Bronchial epithelial cell (primary cell): ENCODE results near the gene CLK4. TPM values are rescaled to one million over a fixed set of nuclear protein-coding genes. Genes with fewer than 3 reads are reported as not detected.

ENCODE experiments used
- DNase-seq: peaks from one replicate; pipeline ENCODE4 v3.0.0-alpha.2; 2010; ENCODE audit warnings: low read depth
- FAIRE-seq: peaks from 2 replicates; lab custom pipeline; 2011; peaks lifted over from hg19 to GRCh38; lab: Jason Lieb, UNC
- H3K27me3 ChIP-seq: 2 replicates; pipeline ENCODE4 v1.5.1; 2011; ENCODE audit warnings: low read length; ENCODE audit not compliant: control insufficient read depth, insufficient read depth
- H3K36me3 ChIP-seq: 2 replicates; pipeline ENCODE4 v1.5.1; 2011; ENCODE audit warnings: low read length; ENCODE audit not compliant: control insufficient read depth, insufficient read depth
- H3K4me3 ChIP-seq: 2 replicates; pipeline ENCODE4 v1.5.1; 2011; ENCODE audit warnings: mild to moderate bottlenecking, low read depth, low read length, control low read depth
- total RNA-seq: library from RNA; depleted of rRNA; stranded (reverse); fragments of >200 nt; gene quantifications from 2 replicates; pipeline ENCODE4 v1.2.1, GENCODE V29; 2014
- TF ChIP-seq, protein P1 (sequence below): IDR thresholded peaks from 2 replicates; pipeline ENCODE4 v1.5.1; 2011; ENCODE audit warnings: mild to moderate bottlenecking, moderate library complexity, low read length, control low read depth, inconsistent platforms; ENCODE audit not compliant: insufficient read depth, severe bottlenecking

CLK4 gene
- total RNA-seq, 1 donor from 2014 or later = 17.4 TPM

DNA sequence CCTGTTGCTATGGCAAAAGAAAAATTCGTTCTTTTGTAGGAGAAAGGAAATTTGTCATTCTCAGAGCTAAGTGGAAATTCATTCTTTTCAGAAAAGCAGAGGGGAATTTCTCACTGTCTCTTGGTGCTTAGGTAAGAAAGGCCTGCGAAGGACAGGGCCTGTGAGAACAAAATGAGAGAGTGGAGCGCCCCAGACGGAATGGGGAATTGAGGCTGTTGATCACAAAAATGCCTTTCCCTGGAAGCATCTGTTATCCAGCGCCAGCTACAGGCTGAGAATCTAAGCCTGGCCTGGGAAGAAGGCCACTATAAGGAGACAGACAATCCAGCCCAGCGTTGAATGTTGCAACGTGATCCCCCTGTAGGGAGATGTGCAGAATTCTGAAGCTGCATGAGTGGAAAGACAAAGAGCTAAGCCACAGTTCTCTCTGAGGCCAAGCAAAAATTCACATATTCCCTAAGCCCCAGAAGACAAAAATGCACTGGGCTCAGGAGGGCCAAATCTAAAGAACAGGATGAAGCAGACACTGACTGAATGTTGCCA, 44.8 kb upstream of the CLK4 start:
- no peaks in the 10 kb centered on the region for H3K36me3 ChIP-seq
- DNase-seq (no peak), FAIRE-seq (no peak)
- TF ChIP-seq, protein P1, sequence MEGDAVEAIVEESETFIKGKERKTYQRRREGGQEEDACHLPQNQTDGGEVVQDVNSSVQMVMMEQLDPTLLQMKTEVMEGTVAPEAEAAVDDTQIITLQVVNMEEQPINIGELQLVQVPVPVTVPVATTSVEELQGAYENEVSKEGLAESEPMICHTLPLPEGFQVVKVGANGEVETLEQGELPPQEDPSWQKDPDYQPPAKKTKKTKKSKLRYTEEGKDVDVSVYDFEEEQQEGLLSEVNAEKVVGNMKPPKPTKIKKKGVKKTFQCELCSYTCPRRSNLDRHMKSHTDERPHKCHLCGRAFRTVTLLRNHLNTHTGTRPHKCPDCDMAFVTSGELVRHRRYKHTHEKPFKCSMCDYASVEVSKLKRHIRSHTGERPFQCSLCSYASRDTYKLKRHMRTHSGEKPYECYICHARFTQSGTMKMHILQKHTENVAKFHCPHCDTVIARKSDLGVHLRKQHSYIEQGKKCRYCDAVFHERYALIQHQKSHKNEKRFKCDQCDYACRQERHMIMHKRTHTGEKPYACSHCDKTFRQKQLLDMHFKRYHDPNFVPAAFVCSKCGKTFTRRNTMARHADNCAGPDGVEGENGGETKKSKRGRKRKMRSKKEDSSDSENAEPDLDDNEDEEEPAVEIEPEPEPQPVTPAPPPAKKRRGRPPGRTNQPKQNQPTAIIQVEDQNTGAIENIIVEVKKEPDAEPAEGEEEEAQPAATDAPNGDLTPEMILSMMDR = no peak
- peaks cover 4% of the 10 kb centered on the region for H3K27me3 ChIP-seq
- H3K4me3 ChIP-seq = no peak overlapping the region

DNA sequence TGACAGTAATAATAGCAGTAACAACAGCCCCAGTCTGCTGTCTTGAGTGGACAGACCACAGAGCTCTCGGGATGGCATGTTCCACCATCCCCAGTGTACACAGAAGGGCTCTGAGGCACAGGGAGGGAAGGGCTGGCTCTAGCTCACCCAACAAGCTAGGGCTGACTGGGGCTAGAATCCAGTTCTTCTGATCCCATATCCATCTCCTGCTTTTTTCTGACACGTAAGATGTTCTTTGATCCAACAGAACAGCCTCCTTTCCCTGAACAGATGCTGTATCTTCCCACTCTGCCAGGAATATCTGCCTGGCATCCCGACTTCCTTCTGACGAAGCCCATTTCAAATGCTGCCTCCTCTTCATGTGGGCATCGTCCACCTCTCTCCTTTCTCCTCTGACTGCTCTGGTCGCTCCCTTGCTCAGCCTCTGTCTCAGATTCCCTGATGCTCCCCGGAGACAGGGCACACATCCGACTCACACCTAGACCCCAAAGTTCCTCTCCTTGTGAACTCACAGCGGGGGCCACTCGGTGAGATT, 43.6 kb upstream of the CLK4 start:
- Histone ChIP-seq H3K4me3 (no peak overlapping the region), H3K27me3 (peaks cover 4% of the 10 kb centered on the region), H3K36me3 (no peaks in the 10 kb centered on the region)
- FAIRE-seq (no peak), DNase-seq (no peak)
- TF ChIP-seq, protein P1 = no peak

DNA sequence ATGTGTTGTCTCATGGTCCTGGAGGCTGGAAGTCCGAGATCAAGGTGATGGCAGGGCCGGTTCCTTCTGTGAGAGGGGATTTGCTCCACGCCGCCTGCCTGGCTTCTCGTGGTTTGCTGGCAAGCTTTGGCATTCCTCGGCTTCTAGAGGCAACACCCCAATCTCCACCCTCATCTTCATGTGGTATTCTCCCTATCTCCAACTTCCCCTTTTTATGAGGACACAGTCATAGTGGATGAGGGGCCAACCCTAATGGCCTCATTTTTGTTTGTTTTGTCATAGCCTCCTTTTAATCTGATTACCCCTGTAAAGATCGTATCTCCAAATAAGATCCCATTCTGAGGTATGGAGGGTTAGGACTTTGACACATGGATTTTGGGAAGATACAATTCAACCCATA, 41.7 kb upstream of the CLK4 start:
- no peak overlapping the region for H3K4me3 ChIP-seq
- H3K36me3 ChIP-seq = no peaks in the 10 kb centered on the region
- FAIRE-seq = no peak
- DNase-seq = no peak
- TF ChIP-seq, protein P1 = no peak
- H3K27me3 ChIP-seq = peaks cover 4% of the 10 kb centered on the region

DNA sequence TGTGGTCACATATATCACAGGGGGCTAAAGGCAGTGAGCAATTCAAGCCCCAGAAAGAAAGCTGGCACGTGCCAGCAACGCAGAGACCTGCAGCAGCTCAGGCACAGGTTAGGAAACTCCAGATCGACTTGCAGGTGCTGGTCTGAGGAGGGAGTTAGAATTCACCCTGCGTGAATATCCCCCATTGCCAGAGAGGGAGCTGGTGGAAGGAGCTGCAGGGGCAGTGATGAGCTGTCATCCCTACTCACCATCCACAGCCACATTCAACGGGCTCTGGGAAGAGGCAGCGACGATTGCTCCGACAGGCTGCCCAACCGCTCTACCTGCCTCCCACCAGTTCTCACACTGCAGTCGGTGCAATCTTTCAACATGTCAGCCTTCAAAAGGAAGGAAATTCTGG, 40.8 kb upstream of the CLK4 start:
- FAIRE-seq = no peak
- Histone ChIP-seq H3K4me3 (no peak overlapping the region), H3K27me3 (peaks cover 4% of the 10 kb centered on the region), H3K36me3 (no peaks in the 10 kb centered on the region)
- TF ChIP-seq, protein P1 = no peak
- no peak for DNase-seq

DNA sequence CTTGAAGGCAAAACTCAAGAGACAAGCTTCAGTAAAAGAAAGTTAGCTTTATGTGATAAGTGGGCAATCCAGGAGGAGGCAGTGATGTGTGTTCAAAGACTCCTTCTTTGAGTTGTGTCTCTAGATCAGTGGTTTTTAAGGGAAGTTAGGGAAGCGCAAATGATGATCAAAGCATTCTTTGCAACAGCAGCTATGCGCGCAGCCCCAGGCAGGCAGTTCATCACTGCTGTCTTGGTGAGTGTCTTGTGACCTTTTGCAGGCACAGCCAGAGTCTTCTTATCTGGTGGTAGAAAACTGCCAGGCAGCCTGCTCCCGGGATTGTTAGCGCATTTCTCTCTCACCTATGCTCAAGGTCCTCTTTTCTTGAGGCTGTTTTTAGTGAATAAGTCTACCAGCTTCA, 40.3 kb upstream of the CLK4 start:
- H3K27me3 ChIP-seq = peaks cover 4% of the 10 kb centered on the region
- DNase-seq (no peak), FAIRE-seq (peak; percentile 50)
- TF ChIP-seq, protein P1 = no peak
- H3K36me3 ChIP-seq = no peaks in the 10 kb centered on the region
- H3K4me3 ChIP-seq = no peak overlapping the region

DNA sequence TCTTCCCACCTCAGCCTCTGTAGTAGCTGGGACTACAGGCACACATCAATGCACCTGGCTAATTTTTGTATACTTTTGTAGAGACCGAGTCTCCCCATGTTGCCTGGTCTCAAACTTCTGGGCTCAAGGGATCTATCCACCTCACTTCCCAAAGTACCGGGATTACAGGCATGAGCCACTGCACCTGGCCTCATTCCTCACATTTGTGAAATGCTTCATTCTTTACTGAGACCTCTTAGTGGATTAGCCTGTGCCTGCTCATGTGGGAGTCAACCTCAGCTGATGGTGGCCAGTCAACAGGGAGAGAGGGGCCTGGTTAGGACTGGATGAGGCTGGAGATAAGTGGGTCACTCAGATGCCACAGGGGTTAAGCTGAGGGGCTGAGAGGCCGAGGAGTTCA, 37.3 kb upstream of the CLK4 start:
- Histone ChIP-seq H3K27me3 (no peaks in the 10 kb centered on the region), H3K36me3 (no peaks in the 10 kb centered on the region), H3K4me3 (no peak overlapping the region)
- DNase-seq = no peak
- no peak for FAIRE-seq
- TF ChIP-seq, protein P1 = no peak
